Measurements from ENCODE around the gene ACE.

Gene ACE

GRCh38 chr17:63516910-63517824 lies 40.3 kb downstream of the ACE start:
- DNase-seq (ENCODE audit: low read depth), result peak; percentile 68
- no peak overlapping the region for H3K4me3 ChIP-seq (ENCODE audit: low read length)
- no peak for TF ChIP-seq CTCF (IDR thresholded peaks at IDR 0.05; ENCODE audit: insufficient read depth, low read depth, low read length, missing control alignments)

DNA sequence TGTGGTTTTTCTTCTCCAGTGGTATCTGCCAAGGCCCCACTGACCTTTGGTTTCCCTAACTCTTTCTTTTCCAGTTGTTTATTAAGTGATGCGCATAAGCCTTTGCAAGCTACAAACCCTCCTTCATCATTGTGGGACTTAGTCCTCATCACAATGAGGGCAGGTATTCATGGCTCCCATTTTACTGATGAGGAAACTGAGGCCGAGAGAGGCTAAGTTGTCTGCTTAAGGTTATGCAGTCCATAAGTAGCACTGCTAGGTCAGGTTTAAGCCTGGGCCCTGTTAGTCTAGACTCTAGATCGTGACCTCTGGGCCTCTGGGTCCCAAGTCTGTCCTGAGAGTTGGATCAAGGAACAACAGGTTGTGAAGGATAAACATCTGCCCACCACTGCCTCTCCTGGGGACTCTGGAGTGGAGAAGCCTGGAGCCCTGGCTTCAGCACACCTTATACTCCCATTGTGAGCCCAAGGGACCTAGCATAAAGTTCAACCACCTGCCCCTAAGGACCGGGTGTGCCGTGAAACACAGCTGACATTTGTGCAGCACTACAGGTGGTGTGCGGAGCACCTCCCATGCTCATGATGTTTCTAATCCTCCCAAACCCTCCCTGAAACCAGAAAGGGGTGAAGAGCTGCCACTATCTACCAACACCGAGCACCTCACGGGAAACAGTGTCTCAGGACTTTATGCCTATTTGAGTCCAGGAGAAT lies 41.1 kb downstream of the ACE start:
- H3K4me3 ChIP-seq (ENCODE audit: low read length), result no peak overlapping the region
- no peak for TF ChIP-seq CTCF (IDR thresholded peaks at IDR 0.05; ENCODE audit: insufficient read depth, low read depth, low read length, missing control alignments)

DNA sequence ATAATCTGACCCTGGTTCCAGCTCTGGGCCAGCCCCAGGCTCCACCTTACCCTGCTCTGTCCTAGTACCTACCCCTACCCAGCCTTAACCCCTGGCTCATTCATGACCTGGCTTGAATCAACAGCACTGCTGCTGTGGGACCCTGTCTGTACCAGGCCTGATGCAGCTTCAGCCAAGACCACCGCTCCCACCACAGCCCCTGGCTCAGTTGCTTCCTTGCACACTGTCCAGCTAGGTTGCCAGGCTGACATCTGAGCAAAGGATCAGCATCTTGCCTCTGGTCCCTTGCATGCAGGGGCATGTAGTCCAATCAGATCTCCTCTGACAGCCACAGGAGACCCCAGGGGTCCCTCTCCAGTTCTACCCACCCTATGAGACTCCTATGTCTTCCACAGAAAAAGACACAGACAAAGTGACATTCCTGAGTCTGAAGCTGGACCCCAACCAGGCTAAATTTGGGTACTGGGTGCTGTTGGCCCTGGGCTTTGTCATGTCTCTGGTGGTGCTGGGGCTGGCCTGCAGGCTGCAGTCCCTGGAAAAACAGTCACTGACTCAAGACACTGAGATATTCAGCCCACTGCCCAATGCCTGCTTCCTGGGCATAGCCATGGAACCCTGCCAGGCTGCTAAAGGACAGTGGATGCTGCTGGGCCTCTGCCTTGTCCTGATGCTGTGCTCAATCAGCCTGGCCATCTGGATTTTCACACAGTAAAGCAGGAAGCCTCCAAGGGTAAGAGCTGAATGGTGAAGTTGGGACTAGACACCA lies 42.4 kb downstream of the ACE start:
- no peak for TF ChIP-seq CTCF (IDR thresholded peaks at IDR 0.05; ENCODE audit: insufficient read depth, low read depth, low read length, missing control alignments)

More for the DNA sequence above, 41.1 kb downstream of the ACE start:
- no peak for DNase-seq (ENCODE audit: low read depth)

DNA sequence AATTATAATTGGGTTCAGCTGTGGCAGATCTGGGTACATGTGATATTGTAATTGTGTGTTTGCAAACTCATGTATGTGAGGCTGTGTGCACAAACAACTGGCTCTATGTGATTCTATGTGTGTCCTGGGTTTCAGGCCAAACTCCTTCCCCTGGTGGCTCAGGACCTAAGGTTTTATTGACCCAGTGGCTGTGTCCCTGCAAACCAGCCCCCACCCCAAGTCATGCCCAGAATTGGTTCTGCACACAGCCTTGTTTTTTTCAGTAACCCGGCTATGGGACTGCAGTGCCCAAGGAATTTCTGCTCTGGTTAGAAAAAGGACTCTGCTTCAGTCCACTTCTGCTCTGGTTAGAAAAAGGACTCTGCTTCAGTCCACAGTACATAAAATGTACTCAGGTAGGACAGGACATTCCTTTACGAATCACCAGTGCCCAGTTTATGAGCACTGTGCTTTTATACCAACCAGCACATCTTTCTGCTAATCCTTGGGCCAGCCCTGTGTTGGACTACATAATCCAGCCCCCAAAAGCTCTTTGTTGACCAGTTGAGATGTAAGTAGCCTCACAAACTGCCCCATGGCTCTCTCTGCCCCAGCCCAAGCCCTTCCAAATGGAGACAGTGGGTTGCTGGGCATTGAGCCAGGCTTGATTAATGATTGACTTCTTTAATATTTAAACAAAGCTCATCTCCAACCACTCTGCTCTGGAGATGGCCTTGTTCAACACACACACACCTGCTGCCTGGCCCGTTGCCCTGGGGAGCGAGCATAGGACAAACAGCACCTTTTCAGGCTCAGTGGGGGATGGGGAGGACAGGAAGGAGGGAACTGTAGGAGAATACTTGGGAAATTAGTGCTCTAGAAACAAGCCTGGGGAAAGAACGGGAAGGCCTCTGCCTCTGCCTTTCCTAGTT lies 43.4 kb downstream of the ACE start:
- no peak for DNase-seq (ENCODE audit: low read depth)
- no peak overlapping the region for H3K4me3 ChIP-seq (ENCODE audit: low read length)
- no peak for TF ChIP-seq CTCF (IDR thresholded peaks at IDR 0.05; ENCODE audit: insufficient read depth, low read depth, low read length, missing control alignments)

More for the DNA sequence above, 42.4 kb downstream of the ACE start:
- no peak overlapping the region for H3K4me3 ChIP-seq (ENCODE audit: low read length)
- no peak for DNase-seq (ENCODE audit: low read depth)

- H3K4me3 ChIP-seq (ENCODE audit: low read length), result no peak within 1 kb of the TSS
- no peak for DNase-seq (ENCODE audit: low read depth)
- no peak for TF ChIP-seq CTCF (IDR thresholded peaks at IDR 0.05; ENCODE audit: insufficient read depth, low read depth, low read length, missing control alignments)
These were observed 46.5 kb downstream of the ACE start, which contains the start of gene KCNH6 for GRCh38 chr17:63523253-63523855. TSS of gene KCNH6 (plus strand) at chr17:63523358. CDS start at chr17:63523414, 56 bp downstream.

Measured in epithelial cell of esophagus (primary cell).